HL-60 (cell line): Measurements from ENCODE around the gene FCN1.

ENCODE experiments used
- DNase-seq, 2 experiments: peaks; one replicate each; pipeline ENCODE4 v3.0.0-alpha.2; 2010 to 2020; ENCODE audit warnings: low read depth in 1 of 2, low spot score in 1 of 2
- H3K27ac ChIP-seq: fragments of 250-450 bp; sonication (Bioruptor Pico); replicated peaks from 2 replicates; pipeline ENCODE4 v1.5.1; 2020; ENCODE audit warnings: mild to moderate bottlenecking, moderate library complexity
- H3K27me3 ChIP-seq: fragments of 250-450 bp; sonication (Bioruptor Pico); 2 replicates; pipeline ENCODE4 v1.5.1; 2021; ENCODE audit warnings: mild to moderate bottlenecking, moderate library complexity; ENCODE audit not compliant: insufficient read depth, poor library complexity, severe bottlenecking
- H3K4me3 ChIP-seq: replicated peaks from 2 replicates; pipeline ENCODE4 v1.5.1; 2011; ENCODE audit warnings: mild to moderate bottlenecking, control low read depth, low read length; ENCODE audit not compliant: insufficient read depth
- CTCF ChIP-seq: IDR thresholded peaks from one replicate; pipeline ENCODE4 v1.5.1; 2011; ENCODE audit warnings: low read length, control low read depth, inconsistent platforms; ENCODE audit not compliant: insufficient read depth
- GABPA ChIP-seq: IDR thresholded peaks from 2 replicates; pipeline ENCODE4 v1.6.1; 2012; ENCODE audit warnings: low read depth
- POLR2AphosphoS5 ChIP-seq: IDR thresholded peaks from 2 replicates; pipeline ENCODE4 v1.6.1; 2012; ENCODE audit warnings: low read depth
- REST ChIP-seq: IDR thresholded peaks from 2 replicates; pipeline ENCODE4 v1.6.1; 2012; ENCODE audit warnings: low read depth; ENCODE audit not compliant: insufficient replicate concordance
- SPI1 ChIP-seq: IDR thresholded peaks from 2 replicates; pipeline ENCODE4 v1.6.1; 2012; ENCODE audit warnings: low read depth, mild to moderate bottlenecking, borderline replicate concordance

Gene FCN1

GRCh38 chr9:134965851-134966250, 48.1 kb upstream of the FCN1 start:
- DNase-seq = no peak
- TF ChIP-seq CTCF = no peak
- TF ChIP-seq POLR2AphosphoS5 = no peak
- TF ChIP-seq SPI1 = no peak
- no peak for TF ChIP-seq GABPA
- no peak for TF ChIP-seq REST
- Histone ChIP-seq H3K4me3 (no peak overlapping the region), H3K27ac (no peak overlapping the region), H3K27me3 (no peaks in the 10 kb centered on the region)

GRCh38 chr9:134965411-134965810, 47.7 kb upstream of the FCN1 start:
- no peak overlapping the region for H3K27ac ChIP-seq
- TF ChIP-seq REST (no peak), GABPA (no peak), POLR2AphosphoS5 (no peak), CTCF (no peak), SPI1 (no peak)

GRCh38 chr9:134964271-134965055, 46.8 kb upstream of the FCN1 start:
- H3K27ac ChIP-seq = no peak overlapping the region
- TF ChIP-seq CTCF (no peak), POLR2AphosphoS5 (no peak), GABPA (no peak), SPI1 (no peak), REST (no peak)
- DNase-seq = no peak
- H3K4me3 ChIP-seq = no peak overlapping the region
- no peaks in the 10 kb centered on the region for H3K27me3 ChIP-seq

More at GRCh38 chr9:134965411-134965810, 47.7 kb upstream of the FCN1 start:
- DNase-seq = no peak
- no peaks in the 10 kb centered on the region for H3K27me3 ChIP-seq
- no peak overlapping the region for H3K4me3 ChIP-seq
